Measurements from ENCODE around the gene GIT1. TPM values are rescaled to one million over a fixed set of nuclear protein-coding genes. Genes with fewer than 3 reads are reported as not detected.

Gene GIT1
- total and polyA plus RNA-seq, 2 experiments from 2014 or later = 20.0 to 46.3 TPM

DNA sequence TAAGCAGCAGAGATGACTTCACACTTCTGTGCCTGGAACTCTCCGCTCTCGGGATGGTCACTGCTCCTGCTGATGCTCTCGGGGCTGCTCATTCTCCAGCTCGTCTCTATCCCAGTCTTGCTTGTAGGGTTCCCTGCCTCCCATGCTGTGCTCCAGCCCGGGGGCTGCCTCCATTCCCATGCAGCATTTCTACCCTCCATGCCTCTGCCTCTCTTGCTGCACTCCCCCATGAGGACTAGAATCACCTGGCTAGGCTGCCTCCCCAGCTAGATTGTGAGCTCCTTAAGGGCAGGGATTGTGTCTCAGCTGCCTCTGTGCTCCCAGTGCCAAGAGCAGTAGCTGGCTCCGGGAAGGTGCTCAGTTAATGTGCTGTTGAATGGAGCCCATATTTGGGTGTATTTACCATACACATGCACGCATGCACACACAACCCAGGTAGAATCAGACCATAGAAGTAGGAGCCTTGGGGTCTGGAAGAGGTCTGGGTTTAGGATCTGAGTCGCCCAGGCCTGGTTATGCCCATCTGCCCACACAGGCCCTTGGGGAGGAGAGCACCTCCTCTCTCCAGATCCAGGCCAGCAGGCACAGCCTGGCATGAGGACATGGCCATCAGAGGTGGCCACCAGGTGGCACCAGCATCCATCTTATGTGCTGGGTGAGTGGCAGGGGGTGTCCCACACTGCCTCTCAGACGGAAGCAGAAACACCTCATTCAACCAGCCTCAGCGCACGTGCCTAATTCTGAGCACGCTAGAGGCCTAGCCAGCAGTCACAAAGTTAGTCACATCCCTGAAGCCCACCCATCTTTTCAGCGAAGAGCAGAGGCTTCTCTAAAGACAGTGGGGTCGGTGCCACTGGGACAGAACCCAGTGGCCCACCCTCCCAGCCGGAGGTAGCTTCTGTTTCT, 9.3 kb downstream of the GIT1 start:
- TF ChIP-seq, protein P1, sequence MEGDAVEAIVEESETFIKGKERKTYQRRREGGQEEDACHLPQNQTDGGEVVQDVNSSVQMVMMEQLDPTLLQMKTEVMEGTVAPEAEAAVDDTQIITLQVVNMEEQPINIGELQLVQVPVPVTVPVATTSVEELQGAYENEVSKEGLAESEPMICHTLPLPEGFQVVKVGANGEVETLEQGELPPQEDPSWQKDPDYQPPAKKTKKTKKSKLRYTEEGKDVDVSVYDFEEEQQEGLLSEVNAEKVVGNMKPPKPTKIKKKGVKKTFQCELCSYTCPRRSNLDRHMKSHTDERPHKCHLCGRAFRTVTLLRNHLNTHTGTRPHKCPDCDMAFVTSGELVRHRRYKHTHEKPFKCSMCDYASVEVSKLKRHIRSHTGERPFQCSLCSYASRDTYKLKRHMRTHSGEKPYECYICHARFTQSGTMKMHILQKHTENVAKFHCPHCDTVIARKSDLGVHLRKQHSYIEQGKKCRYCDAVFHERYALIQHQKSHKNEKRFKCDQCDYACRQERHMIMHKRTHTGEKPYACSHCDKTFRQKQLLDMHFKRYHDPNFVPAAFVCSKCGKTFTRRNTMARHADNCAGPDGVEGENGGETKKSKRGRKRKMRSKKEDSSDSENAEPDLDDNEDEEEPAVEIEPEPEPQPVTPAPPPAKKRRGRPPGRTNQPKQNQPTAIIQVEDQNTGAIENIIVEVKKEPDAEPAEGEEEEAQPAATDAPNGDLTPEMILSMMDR (IDR thresholded peaks at IDR 0.05; ENCODE audit: poor library complexity) = peak; percentile 82
- no peak for TF ChIP-seq EZH2 (IDR thresholded peaks at IDR 0.05; ENCODE audit: borderline replicate concordance)
- H3K4me2 ChIP-seq = no peak overlapping the region
- peaks cover 4% of the 10 kb centered on the region for H3K4me1 ChIP-seq (ENCODE audit: insufficient read depth)
- no peak overlapping the region for H2AFZ ChIP-seq
- peaks cover 12% of the 10 kb centered on the region for H4K20me1 ChIP-seq (ENCODE audit: insufficient read depth, poor library complexity, severe bottlenecking)
- WGBS (ENCODE audit: low lambda C conversion rate, missing lambda C conversion rate) = 74% methylated on average over 15 of the region's 15 CpGs
- no peaks in the 10 kb centered on the region for H3K9me3 ChIP-seq (ENCODE audit: low read depth)
- H3K4me3 ChIP-seq = no peak overlapping the region
- H3K36me3 ChIP-seq (replicated peaks; ENCODE audit: insufficient read depth, low read depth) = no peaks in the 10 kb centered on the region
- DNase-seq (ENCODE audit: low spot score) = peak; percentile 88
- peaks cover 17% of the 10 kb centered on the region for H3K79me2 ChIP-seq
- no peaks in the 10 kb centered on the region for H3K27me3 ChIP-seq
- no peaks in the 10 kb centered on the region for H3K9me2 ChIP-seq (replicated peaks; ENCODE audit: insufficient read depth)
- H3K27ac ChIP-seq = no peak overlapping the region

DNA sequence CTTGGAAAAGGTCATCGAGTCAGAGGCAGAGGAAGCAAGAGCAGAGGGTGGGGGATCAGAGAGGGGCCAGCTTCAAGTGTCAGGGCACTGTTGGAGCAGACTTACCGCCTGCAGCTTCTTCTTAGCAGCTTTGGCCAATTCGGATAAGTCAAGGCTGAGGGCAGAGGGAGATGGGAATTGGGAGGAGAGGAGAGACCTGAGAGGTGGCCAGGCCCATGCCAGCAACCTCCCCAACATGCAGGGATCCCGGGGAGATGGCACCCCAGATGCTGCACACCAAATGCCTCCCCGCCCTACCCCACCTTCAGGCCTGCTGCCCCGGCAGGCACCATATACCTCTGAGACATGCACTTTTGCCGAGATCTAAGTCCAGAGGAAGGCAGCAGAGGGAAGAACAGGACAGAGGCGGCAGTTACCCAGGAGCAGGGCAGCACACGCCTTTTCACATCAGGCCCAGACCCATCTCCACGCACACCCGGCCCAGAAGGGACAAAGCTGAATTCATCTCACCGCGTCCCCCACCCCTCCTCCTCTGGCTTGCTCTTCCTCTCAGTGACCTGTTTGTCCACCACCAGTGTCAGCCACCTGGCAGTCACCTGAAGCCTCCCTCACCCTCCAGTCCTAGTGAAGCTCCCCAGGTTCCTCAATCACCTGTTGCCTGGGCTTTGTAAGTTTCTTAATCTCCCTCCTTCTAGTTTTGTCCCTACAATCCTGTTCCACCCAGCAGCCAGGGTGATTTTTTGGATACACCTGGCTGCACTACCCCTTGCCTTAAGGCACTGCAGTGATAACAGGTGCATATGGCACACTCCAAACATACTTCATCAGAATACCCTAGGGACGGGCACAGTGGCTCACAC, 10.6 kb downstream of the GIT1 start:
- H2AFZ ChIP-seq = no peak overlapping the region
- H3K36me3 ChIP-seq (replicated peaks; ENCODE audit: insufficient read depth, low read depth) = no peaks in the 10 kb centered on the region
- WGBS (ENCODE audit: low lambda C conversion rate, missing lambda C conversion rate) = 99% methylated on average over 14 of the region's 14 CpGs
- H3K79me2 ChIP-seq = peaks cover 6% of the 10 kb centered on the region
- H3K27ac ChIP-seq = no peak overlapping the region
- no peak overlapping the region for H3K4me2 ChIP-seq
- no peak for DNase-seq (ENCODE audit: low spot score)
- H3K9me3 ChIP-seq (ENCODE audit: low read depth) = no peaks in the 10 kb centered on the region
- H3K9me2 ChIP-seq (replicated peaks; ENCODE audit: insufficient read depth) = no peaks in the 10 kb centered on the region
- no peaks in the 10 kb centered on the region for H3K27me3 ChIP-seq
- H4K20me1 ChIP-seq (ENCODE audit: insufficient read depth, poor library complexity, severe bottlenecking) = peaks cover 4% of the 10 kb centered on the region
- no peak for TF ChIP-seq EZH2phosphoT487 (IDR thresholded peaks at IDR 0.05; ENCODE audit: low read depth, severe bottlenecking, unreplicated experiment)
- TF ChIP-seq, protein P1 (IDR thresholded peaks at IDR 0.05; ENCODE audit: poor library complexity) = no peak
- TF ChIP-seq EZH2 (IDR thresholded peaks at IDR 0.05; ENCODE audit: borderline replicate concordance) = no peak
- H3K4me1 ChIP-seq (ENCODE audit: insufficient read depth) = peaks cover 11% of the 10 kb centered on the region
- no peak overlapping the region for H3K4me3 ChIP-seq

DNA sequence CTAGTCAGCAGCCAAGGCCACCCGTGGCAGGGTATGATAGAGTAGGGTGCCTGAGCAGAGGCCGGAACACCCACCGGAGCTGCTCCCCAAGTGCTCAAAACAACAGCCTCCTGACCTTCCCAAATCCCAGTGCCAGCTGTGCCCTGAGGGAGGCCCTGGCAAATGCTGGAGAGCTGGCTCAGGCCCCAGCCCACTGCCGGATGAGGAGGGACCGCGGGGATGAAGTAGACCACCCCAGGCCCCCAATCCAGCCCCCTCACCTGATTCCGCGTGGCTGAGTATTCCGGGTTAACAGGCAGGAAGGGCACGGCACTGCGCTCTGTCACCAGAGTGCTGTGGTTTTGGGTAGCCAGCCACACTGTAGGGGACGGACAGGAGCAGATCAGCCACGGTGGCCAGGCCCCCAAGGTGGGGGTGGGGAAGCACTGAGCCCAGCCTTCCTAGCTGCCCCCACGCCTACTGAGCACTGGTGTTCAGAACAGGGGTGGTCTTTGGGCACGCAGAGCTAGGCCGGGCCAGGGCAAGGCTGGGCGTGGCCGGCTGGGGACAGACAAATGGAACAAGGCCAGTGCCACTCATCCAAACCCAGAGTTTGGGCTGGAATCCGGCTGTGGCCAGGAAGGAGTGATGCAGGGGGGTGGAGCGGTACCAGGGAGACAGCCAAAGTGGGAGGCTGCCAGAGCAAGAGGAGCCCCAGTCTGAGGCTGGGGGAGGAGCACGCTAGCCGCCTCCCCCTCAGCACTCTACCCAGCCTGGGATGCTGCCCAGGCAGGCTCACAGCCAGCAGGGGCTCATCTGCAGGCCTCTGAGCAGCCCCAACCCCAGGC, 11.8 kb downstream of the GIT1 start:
- H3K36me3 ChIP-seq (replicated peaks; ENCODE audit: insufficient read depth, low read depth) = no peaks in the 10 kb centered on the region
- H3K4me3 ChIP-seq = no peak overlapping the region
- H3K27ac ChIP-seq = no peak overlapping the region
- WGBS (ENCODE audit: low lambda C conversion rate, missing lambda C conversion rate) = 93% methylated on average over 22 of the region's 22 CpGs
- peaks cover 4% of the 10 kb centered on the region for H3K79me2 ChIP-seq
- no peak for TF ChIP-seq EZH2 (IDR thresholded peaks at IDR 0.05; ENCODE audit: borderline replicate concordance)
- TF ChIP-seq EZH2phosphoT487 (IDR thresholded peaks at IDR 0.05; ENCODE audit: low read depth, severe bottlenecking, unreplicated experiment) = no peak
- TF ChIP-seq, protein P1 (IDR thresholded peaks at IDR 0.05; ENCODE audit: poor library complexity) = no peak
- H3K4me2 ChIP-seq = no peak overlapping the region
- H3K9me3 ChIP-seq (ENCODE audit: low read depth) = no peaks in the 10 kb centered on the region
- H4K20me1 ChIP-seq (ENCODE audit: insufficient read depth, poor library complexity, severe bottlenecking) = no peaks in the 10 kb centered on the region
- H2AFZ ChIP-seq = no peak overlapping the region
- no peaks in the 10 kb centered on the region for H3K27me3 ChIP-seq
- peaks cover 12% of the 10 kb centered on the region for H3K4me1 ChIP-seq (ENCODE audit: insufficient read depth)
- no peaks in the 10 kb centered on the region for H3K9me2 ChIP-seq (replicated peaks; ENCODE audit: insufficient read depth)
- DNase-seq (ENCODE audit: low spot score) = no peak

Data from hepatocyte (in vitro differentiated cells).